ENCODE data around the gene RASSF3.
"Not testable (repeated sequence)": the region's sequence is repeated elsewhere in the genome, so short reads cannot be mapped to it uniquely, and the experiment has no call there.

Gene RASSF3

DNA sequence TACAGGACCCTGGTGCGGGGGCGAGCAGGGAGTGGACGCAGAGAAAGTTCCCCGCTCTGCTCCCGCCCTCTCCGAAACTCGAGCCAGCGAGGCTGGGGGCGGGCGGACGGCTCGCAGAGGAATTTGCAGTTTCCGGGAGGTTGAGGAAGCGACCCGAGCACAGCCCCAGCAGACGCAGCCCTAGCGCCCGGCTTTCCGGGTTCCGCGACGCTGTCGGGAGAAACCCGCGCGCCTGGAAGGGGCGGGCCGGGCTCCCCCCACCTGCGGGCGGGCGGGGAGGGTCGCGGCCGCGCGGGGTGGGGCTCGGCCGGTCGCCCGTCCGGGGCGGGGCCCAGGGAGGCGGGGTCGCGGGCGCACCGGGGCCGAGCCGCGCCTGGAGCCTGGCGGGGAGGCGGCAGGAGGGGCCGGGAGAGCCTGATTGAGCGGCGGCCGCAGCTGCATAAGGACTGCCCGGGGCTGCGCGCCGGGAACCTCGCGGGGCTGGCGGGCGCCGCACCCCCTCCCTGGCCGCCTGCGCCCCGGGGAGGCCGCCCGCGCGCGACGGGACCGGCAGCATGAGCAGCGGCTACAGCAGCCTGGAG is at the start of gene RASSF3:
Gene RASSF3 (plus strand): TSS at position 417 of the 581 bp plus-strand sequence. CDS start 138 bp downstream, at position 555.
- peak; percentile 84 for DNase-seq (ENCODE audit: low spot score)

- no peak for DNase-seq (ENCODE audit: low spot score)
These were observed 48.8 kb upstream of the RASSF3 start for GRCh38 chr12:64561302-64562136.

DNA sequence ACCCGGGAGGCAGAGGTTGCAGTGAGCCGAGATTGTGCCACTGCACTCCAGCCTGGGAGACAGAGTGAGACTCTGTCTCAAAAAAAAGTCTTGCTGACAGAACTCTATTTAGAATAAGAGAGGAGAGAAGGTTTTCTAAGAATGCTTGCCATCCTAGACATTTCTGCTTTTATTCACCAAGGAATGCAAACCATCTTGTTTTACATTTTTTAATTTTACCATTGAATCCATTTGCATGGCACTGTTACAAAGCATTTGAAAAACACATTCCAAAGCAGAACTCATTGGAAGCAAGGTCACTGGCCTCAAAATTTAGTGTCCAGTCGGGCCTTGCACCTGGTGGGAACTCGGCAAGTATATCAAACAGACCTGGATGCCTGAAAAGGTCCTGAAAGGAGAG is 44.2 kb upstream of the RASSF3 start:
- no peak for DNase-seq (ENCODE audit: low spot score)

DNA sequence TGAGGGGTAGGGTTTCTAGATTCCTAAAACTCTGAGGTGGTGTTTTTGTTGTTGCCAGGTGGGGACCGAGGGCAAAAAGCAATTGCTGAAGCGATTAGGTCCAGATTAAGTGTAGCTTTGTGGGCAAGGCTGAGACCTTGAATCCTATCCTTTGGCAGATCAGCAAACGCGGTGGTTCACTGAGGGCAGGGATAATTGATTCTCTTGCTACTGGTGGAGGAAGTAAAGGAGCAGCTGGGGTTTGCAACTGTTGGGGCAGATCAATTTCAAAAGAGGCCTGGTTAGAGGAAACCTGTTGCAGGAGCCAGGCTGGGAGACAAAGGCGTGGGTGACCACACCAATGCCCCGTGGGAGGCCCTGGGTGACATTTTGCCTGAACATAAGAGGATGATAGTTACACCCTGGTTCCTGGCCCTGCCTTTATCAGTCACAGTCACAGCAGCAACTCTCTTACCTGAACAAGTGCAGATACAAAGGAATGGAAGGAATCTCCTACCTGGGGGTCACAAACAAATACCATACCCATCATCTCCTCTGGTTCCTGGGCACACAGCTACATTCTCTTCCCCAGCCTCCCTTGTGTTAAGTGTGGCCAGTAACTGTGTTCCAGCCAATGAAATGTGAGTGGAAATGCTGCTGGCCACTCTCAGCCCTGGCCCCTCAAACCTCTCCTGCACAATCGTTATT is 43.3 kb upstream of the RASSF3 start:
- no peak for DNase-seq (ENCODE audit: low spot score)

DNA sequence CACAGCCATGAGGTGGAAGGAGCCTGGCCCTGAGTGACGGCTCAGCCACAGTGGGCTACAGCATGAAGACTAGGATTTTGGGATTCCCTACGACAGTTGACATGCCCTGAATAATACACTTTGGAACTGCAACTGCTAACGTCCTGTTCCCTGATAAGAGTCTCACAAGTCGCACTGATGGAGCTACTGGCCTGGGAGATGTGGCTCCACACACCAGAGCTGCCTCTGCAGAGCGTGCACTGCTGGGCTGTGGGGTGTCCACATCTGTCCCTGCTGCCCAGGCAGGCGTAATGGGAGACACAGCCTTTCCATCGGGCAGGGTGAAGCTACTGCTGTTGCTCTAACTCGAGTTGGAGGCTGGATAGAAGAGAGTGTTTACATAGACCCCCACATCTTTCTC is 42.7 kb upstream of the RASSF3 start:
- DNase-seq (ENCODE audit: low spot score): no peak

DNA sequence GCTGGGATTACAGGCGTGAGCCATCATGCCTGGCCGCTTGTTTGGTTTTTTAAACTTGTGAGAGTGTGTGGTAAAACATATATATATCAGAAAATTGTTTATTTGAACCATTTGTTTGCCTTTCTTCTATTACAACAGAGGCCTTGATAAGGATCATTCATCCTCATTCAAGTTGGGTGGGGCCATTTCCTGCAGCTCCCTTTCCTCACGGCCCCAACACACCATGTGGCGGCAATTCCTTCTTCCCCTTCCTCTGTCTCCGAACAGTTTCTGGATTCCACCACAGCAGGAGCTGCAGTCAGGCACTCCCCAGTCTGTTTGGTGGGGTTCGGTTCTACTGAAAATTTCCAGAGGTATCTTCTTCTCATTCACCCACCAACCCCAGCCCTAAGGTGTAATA is 42.0 kb upstream of the RASSF3 start:
- DNase-seq (ENCODE audit: low spot score): no peak

DNA sequence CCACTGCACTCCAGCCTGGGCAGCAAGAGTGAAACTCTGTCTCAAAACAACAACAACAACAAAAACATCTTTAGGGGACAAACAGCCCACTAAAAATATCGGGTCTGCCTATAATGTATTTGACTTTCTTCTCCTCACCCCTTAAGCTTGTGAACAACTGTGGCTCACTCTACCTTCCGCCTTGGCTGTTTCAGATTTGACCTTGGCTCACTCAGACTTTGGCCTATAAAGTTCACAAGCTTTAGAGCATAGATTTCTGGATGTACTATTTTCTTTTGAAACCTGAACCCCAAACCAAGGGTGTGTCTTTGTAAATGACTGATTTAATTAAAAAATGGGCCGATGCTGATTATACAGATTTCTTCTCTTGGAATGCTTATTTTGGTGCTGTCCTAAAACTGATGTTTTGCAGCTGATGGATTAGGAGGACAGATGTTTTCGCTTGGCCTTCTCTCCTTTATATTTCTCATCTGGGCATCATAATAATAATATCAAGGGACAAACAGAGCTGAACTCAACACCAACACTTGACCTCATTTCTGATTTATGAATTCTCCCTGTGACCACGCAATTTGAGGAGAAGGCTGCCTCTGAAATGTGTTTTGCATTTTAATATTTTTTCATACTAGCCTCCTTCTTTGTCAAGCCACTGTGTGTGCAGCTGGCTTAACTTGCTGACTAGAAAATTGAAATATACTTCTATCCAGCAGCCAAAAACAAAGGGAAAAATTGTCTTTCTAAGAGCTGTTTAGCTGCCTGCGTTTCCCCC is 40.2 kb upstream of the RASSF3 start:
- no peak for DNase-seq (ENCODE audit: low spot score)

DNA sequence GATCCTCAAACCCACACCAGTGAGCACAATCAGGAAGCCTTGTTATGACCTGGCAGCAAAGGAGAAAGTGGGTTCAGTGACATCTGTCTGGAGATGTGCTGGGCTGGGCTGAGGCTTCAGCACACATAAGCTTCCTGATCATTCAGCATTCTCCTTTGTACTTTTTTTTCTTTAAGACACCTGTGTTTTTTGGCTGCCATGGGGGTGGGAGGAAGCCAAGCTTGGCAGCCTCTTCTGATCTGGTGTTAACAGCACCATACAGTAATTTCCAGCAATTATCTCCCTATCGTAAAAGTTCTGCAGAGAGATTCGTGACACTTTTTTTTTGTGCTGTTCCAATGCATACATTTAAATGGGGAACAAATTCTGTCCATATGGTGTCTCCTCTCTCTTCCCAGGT is 38.9 kb upstream of the RASSF3 start:
- DNase-seq (ENCODE audit: low spot score): no peak

GRCh38 chr12:64572241-64572640 is 38.1 kb upstream of the RASSF3 start:
- DNase-seq (ENCODE audit: low spot score): no peak

GRCh38 chr12:64574837-64575236 is 35.5 kb upstream of the RASSF3 start:
- DNase-seq (ENCODE audit: low spot score): no peak

DNA sequence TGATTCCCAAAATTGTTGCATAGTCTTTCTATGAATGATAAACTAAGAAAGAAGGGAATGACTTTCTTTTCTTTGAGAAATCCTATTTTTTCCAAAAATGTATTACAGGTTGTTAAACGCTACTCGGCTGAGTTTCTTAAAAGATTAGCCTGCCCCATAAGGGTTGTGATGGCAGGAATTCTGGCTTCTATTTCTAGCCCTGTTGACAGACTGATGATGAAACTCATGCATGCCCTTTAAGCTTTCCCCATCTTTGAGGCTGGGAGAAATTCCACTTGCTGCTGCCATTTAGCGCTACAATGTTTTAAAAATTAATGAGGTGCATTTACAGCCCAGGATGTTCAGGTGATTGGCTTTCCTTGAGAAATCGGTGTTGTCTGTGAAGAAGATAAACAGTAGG is 33.2 kb upstream of the RASSF3 start:
- no peak for DNase-seq (ENCODE audit: low spot score)

DNA sequence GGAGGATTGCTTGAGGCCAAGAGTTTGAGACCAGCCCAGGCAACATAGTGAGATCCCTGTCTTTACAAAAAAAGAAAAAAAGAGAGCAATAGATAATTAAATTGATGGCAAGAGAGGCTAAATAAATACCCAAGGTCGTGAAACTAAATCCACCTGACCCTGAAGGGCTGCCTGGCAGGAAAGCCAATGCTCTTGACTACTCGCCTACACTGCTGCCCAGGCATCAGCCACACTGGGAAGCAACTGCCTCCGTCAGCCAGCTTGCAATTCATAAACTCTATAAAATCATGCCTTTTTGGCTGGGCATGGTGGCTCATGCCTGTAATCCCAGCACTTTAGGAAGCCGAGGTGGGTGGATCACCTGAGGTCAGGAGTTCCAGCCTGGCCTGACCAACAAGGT is 31.7 kb upstream of the RASSF3 start:
- DNase-seq (ENCODE audit: low spot score): no peak

DNA sequence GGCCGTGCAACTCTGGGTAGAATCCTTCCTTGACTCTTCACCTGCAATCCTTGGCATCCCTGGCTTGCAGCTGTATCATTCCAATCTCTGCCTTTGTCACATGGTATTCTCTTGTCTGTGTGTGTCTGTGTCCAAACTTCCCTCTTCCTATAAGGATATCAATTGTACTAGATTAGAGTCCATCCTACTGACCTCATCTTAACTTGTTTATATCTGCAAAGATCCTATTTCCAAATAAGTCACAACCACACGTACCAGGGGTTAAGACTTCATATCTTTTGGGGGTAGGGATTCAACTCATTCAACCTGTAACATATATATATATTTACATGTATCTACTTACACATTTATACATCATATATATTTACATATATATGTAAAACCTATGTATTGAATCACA is 29.6 kb upstream of the RASSF3 start:
- DNase-seq (ENCODE audit: low spot score): no peak

DNA sequence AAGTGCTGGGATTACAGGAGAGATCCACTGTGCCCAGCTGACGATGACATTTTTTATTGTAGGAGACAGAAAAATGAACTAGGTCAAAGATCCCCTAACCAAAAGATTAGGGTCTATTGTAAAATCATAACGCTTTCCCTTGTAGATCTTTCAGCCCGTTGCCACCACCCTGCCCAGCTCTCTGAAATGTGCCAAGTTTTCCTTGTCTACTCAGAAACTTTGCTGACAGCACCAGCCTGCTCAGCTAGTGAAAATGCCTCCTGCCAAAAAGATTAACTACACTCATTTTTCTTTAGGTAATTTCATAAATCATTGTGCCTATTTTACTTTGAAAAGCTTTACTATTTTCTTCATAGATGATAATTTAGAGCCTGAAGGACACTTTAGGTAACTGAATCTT is 28.2 kb upstream of the RASSF3 start:
- no peak for DNase-seq (ENCODE audit: low spot score)

DNA sequence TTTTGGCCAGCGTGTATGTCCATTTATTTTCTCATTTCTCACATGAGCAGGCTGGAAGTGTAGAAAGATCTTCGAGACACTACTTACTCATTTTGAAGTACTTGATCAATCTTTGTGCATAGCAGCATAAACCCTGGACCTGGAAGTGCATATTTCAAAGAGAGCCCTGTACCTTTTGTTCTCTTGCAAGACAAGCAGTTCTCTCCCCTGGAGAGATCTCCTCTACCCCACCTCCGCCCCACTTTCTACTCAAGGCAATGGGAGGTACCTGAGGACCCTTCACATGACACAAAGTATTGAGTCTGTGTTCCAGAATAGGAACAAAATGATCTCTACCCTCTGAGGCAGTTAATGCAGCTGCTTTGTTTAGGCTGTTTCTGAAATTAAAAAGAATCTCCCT is 27.4 kb upstream of the RASSF3 start:
- DNase-seq (ENCODE audit: low spot score): no peak

DNA sequence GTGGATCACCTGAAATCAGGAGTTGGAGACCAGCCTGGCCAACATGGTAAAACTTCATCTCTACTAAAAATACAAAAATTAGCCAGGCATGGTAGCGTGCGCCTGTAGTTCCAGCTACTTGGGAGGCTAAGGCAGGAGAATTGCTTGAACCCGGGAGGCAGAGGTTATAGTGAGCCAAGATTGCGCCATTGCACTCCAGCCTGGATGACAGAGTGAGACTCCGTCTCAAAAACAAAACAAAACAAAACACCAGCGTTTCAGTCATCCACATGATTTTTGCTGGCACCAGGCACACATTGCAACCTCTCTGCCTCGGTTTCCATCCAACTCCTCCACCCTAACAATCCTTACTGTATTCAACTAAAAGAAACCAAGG is 26.9 kb upstream of the RASSF3 start:
- DNase-seq (ENCODE audit: low spot score): not testable (repeated sequence)

DNA sequence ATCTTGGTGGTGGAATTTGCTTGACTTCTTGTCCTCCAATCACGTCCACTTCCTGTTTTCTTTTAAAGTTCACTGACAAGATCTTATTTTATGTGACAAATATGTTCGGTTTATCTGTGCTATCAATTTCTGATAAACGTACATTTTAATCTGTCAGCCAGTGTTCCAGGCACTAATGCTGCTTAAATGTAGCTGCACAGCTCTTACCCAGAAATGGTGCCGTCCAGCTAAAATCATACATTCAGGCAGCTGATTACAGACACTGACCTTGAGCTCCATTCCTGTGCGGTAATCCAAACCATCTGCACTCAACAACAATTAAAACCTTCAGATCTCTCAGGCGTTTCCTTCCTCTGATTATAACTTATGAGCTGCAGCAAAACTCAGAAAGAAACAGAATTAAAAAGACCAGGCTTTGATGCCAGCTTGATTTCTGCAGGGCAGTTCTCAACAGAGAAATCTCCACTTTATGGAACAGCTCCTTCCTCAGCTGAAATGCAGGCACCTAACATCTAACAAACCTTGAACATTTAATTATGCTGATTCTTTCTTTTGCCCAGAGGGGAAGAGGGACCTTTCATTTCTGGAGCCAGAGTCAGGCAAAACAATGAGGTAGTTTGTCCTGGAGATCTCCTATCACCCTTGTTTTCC is 26.4 kb upstream of the RASSF3 start:
- DNase-seq (ENCODE audit: low spot score): peak; percentile 34

GRCh38 chr12:64585104-64585503 is 25.2 kb upstream of the RASSF3 start:
- no peak for DNase-seq (ENCODE audit: low spot score)

DNA sequence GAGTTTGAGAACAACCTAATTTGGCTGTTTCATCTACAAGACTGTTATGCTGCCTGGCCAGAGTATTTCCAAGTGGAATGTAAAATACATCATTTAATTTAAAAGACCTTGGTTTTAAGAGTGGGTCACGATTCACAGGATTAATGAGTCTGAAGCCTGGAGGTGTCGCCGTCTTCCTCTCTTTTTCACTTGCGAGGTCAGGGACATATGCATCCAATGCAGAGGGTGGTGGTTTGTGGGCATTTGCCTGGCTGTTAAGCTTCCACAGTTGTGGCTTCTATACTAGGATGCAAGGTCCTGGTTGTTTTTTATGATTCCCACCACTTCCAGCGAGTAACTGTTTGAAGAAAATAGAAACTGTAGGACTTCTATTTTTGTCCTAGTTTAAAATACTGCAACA is 22.8 kb upstream of the RASSF3 start:
- no peak for DNase-seq (ENCODE audit: low spot score)

- no peak for DNase-seq (ENCODE audit: low spot score)
These were observed 20.1 kb upstream of the RASSF3 start for GRCh38 chr12:64590183-64590582.

GRCh38 chr12:64595863-64596793 is 14.2 kb upstream of the RASSF3 start:
- DNase-seq (ENCODE audit: low spot score): no peak
